Neuronal stem cell (in vitro differentiated cells): ENCODE results near the gene GOLGA8H. TPM values are rescaled to one million over a fixed set of nuclear protein-coding genes. Genes with fewer than 3 reads are reported as not detected.
"Not testable (repeated sequence)": the region's sequence is repeated elsewhere in the genome, so short reads cannot be mapped to it uniquely, and the experiment has no call there.

Source experiments
- DNase-seq: peaks from one replicate; pipeline ENCODE4 v3.0.0-alpha.2; 2013; ENCODE audit warnings: low spot score
- H2AFZ ChIP-seq: one replicate; pipeline ENCODE4 v1.6.1; 2013; ENCODE audit warnings: mild to moderate bottlenecking, low read length, inconsistent platforms
- H2AK5ac ChIP-seq: 2 replicates; pipeline ENCODE4 v1.6.1; 2013; ENCODE audit warnings: low read depth, mild to moderate bottlenecking, inconsistent platforms, low read length, moderate library complexity, mixed read lengths
- H2BK120ac ChIP-seq: 2 replicates; pipeline ENCODE4 v1.6.1; 2013; ENCODE audit warnings: low read depth, mild to moderate bottlenecking, inconsistent platforms, low read length, moderate library complexity, mixed read lengths
- H2BK12ac ChIP-seq: one replicate; pipeline ENCODE4 v1.6.1; 2013; ENCODE audit warnings: low read length, inconsistent platforms
- H2BK15ac ChIP-seq: 2 replicates; pipeline ENCODE4 v1.6.1; 2013; ENCODE audit warnings: mild to moderate bottlenecking, low read length, inconsistent platforms, mixed read lengths
- H2BK5ac ChIP-seq: one replicate; pipeline ENCODE4 v1.6.1; 2013; ENCODE audit warnings: inconsistent platforms, mild to moderate bottlenecking, low read length, moderate library complexity
- H3K14ac ChIP-seq: one replicate; pipeline ENCODE4 v1.6.1; 2013; ENCODE audit warnings: low read length, inconsistent platforms
- H3K18ac ChIP-seq: 2 replicates; pipeline ENCODE4 v1.6.1; 2013; ENCODE audit warnings: low read length, inconsistent platforms
- H3K23ac ChIP-seq: 2 replicates; pipeline ENCODE4 v1.6.1; 2013; ENCODE audit warnings: low read depth, mild to moderate bottlenecking, mixed read lengths, low read length, inconsistent platforms; ENCODE audit not compliant: poor library complexity
- H3K27ac ChIP-seq: replicated peaks from 3 replicates; pipeline ENCODE4 v1.5.1; 2013; ENCODE audit warnings: low read length, inconsistent platforms
- H3K27me3 ChIP-seq, 3 experiments: 2 replicates each; pipeline ENCODE4 v1.6.1; 2013; ENCODE audit warnings: low read length in 3 of 3, mild to moderate bottlenecking in 2 of 3, inconsistent platforms in 1 of 3, low read depth in 1 of 3, mixed read lengths in 1 of 3, moderate library complexity in 1 of 3; ENCODE audit not compliant: control insufficient read depth in 3 of 3, insufficient read depth in 3 of 3
- H3K36me3 ChIP-seq, 2 donors: replicated peaks in 1 of 2; 2 replicates each; pipeline ENCODE4 v1.6.1; 2013; ENCODE audit warnings: low read length in 2 of 2; ENCODE audit not compliant: control insufficient read depth in 2 of 2, insufficient read depth in 2 of 2
- H3K4ac ChIP-seq: 2 replicates; pipeline ENCODE4 v1.6.1; 2013; ENCODE audit warnings: inconsistent platforms, mild to moderate bottlenecking, low read length, moderate library complexity
- H3K4me1 ChIP-seq, 2 donors: 1 replicate in 1 of 2; 2 replicates in 1 of 2; pipeline ENCODE4 v1.6.1; 2013; ENCODE audit warnings: low read length in 2 of 2, low read depth in 1 of 2; ENCODE audit not compliant: control insufficient read depth in 2 of 2, insufficient read depth in 1 of 2
- H3K4me2 ChIP-seq: one replicate; pipeline ENCODE4 v1.6.1; 2013; ENCODE audit warnings: mild to moderate bottlenecking, low read length, inconsistent platforms; ENCODE audit not compliant: insufficient read depth, poor library complexity, severe bottlenecking
- H3K4me3 ChIP-seq, 2 donors: 2 replicates each; pipeline ENCODE4 v1.5.1; 2013; ENCODE audit warnings: low read length in 2 of 2, mild to moderate bottlenecking in 2 of 2, inconsistent platforms in 1 of 2, moderate library complexity in 1 of 2
- H3K79me1 ChIP-seq: one replicate; pipeline ENCODE4 v1.6.1; 2013; ENCODE audit warnings: low read depth, mild to moderate bottlenecking, inconsistent platforms, low read length, moderate library complexity
- H3K9ac ChIP-seq: one replicate; pipeline ENCODE4 v1.6.1; 2013; ENCODE audit warnings: mild to moderate bottlenecking, low read depth, low read length, inconsistent platforms; ENCODE audit not compliant: poor library complexity
- H3K9me3 ChIP-seq, 2 donors: replicated peaks in 1 of 2; 2 replicates each; pipeline versions ENCODE3 to v1.6.1; 2013; ENCODE audit warnings: low read length in 2 of 2, mild to moderate bottlenecking in 2 of 2, inconsistent platforms in 1 of 2, low read depth in 1 of 2, mixed read lengths in 1 of 2, moderate library complexity in 1 of 2; ENCODE audit not compliant: control insufficient read depth in 2 of 2, insufficient read depth in 1 of 2
- H4K8ac ChIP-seq: one replicate; pipeline ENCODE4 v1.6.1; 2013; ENCODE audit warnings: low read depth, mild to moderate bottlenecking, inconsistent platforms, low read length, moderate library complexity
- H4K91ac ChIP-seq: one replicate; pipeline ENCODE4 v1.6.1; 2013; ENCODE audit warnings: low read length, low read depth, mild to moderate bottlenecking, inconsistent platforms; ENCODE audit not compliant: poor library complexity
- whole genome bisulfite sequencing, 2 donors: extraction: QIAGEN DNeasy Blood & Tissue Kit; methylation state at CpG; one replicate each; pipeline ENCODE4 v1.1.7; 2013; ENCODE audit warnings: missing lambda C conversion rate in 2 of 2, mixed read lengths in 1 of 2; ENCODE audit not compliant: insufficient read length in 2 of 2, insufficient replicate concordance in 1 of 2; ENCODE audit errors: extremely low coverage in 2 of 2; 5-methylcytosine and 5-hydroxymethylcytosine counted together
- small RNA-seq: library from polyadenylated mRNA; stranded (forward); fragments of <200 nt; extraction: miRNeasy Mini kit (QIAGEN cat#:217004); gene quantifications from one replicate; pipeline ENCODE3, GENCODE V24; 2013; ENCODE audit not compliant: insufficient read depth

The GOLGA8H gene

DNA sequence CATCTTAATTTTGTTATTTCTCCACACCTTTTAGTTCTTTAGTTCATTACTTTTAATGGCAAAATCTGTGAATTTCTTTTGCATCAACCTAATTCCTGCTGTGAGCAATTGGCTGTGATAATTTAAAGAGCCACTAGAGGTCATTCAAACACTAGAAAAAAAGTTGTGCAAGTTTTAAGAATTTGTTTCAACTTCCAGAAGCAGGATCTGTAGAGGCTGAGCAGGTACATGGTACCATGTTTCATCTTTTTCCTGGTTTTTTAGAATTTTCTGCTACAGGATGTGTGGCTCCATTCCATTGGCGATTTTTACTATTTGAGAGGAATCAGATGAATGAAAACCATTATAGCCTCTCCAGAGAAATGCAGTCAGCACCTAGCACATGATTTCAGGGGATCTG lies 57.3 kb downstream of the GOLGA8H start:
- not testable (repeated sequence) for H3K4me1 ChIP-seq, H3K79me1 ChIP-seq, H2BK120ac ChIP-seq, H3K9me3 ChIP-seq, H2AFZ ChIP-seq, H2BK5ac ChIP-seq, H4K8ac ChIP-seq, H2BK15ac ChIP-seq, H3K4ac ChIP-seq, H3K23ac ChIP-seq, H3K18ac ChIP-seq, H4K91ac ChIP-seq, H2BK12ac ChIP-seq, H3K4me3 ChIP-seq, H3K27me3 ChIP-seq, H3K4me2 ChIP-seq, H3K27ac ChIP-seq, H2AK5ac ChIP-seq, H3K9ac ChIP-seq, DNase-seq, H3K14ac ChIP-seq
- WGBS, 2 donors = no CpG with 5 or more reads among the region's 1 CpG
- peaks cover 4 to 72% of the 10 kb centered on the region in 2 donors for H3K36me3 ChIP-seq

Small RNAs within 50 kb of the gene (small RNA-seq; reads per million reads assigned to genes)
- gene RF00096 = not detected
- gene RN7SL628P = not detected
- gene RN7SL796P = not detected
